Cardiac muscle cell (in vitro differentiated cells and primary cell): ENCODE results near the gene P2RY11. TPM values are rescaled to one million over a fixed set of nuclear protein-coding genes. Genes with fewer than 3 reads are reported as not detected.

ENCODE experiments used
- DNase-seq, 2 donors: peaks; one replicate each; pipeline versions ENCODE4 v3.0.0 to v3.0.0-alpha.2; 2010 to 2017; ENCODE audit warnings: low read depth in 1 of 2, low spot score in 1 of 2
- H3K27ac ChIP-seq: fragments of 200-600 bp; sonication (generic); 2 replicates; pipeline ENCODE4 v1.5.1; 2016
- H3K27me3 ChIP-seq: fragments of 200-600 bp; sonication (generic); 2 replicates; pipeline ENCODE4 v1.6.0; 2016; ENCODE audit warnings: control low read depth
- H3K36me3 ChIP-seq: fragments of 200-600 bp; sonication (generic); 2 replicates; pipeline ENCODE4 v1.5.1; 2016; ENCODE audit warnings: control low read depth
- H3K4me1 ChIP-seq: fragments of 200-600 bp; sonication (generic); 2 replicates; pipeline ENCODE4 v1.8.1; 2017; ENCODE audit warnings: low read depth, mild to moderate bottlenecking, mixed run types
- H3K4me3 ChIP-seq: fragments of 200-600 bp; sonication (generic); 2 replicates; pipeline ENCODE4 v1.5.1; 2016; ENCODE audit warnings: mild to moderate bottlenecking
- H3K9me3 ChIP-seq: fragments of 200-600 bp; sonication (generic); 2 replicates; pipeline ENCODE4 v1.5.1; 2017; ENCODE audit warnings: low read depth, mild to moderate bottlenecking, control low read depth
- polyA plus RNA-seq: library from polyadenylated mRNA; unstranded; fragments of >200 nt; fragmentation: Nextera tagmentation; extraction: Ambion mirVana; gene quantifications from 2 replicates; pipeline ENCODE4 v1.2.1, GENCODE V29; 2016
- total RNA-seq: library from RNA; depleted of rRNA; stranded (reverse); fragments of >200 nt; gene quantifications from 2 replicates; pipeline ENCODE4 v1.2.3, GENCODE V29; 2016
- TF ChIP-seq, protein P1 (sequence below): IDR thresholded peaks from 2 replicates; pipeline ENCODE4 v1.5.1; 2012; ENCODE audit warnings: low read depth, mild to moderate bottlenecking, low read length

Gene P2RY11
- total and polyA plus RNA-seq, 2 experiments from 2014 or later, result 13.7 to 14.1 TPM

DNA sequence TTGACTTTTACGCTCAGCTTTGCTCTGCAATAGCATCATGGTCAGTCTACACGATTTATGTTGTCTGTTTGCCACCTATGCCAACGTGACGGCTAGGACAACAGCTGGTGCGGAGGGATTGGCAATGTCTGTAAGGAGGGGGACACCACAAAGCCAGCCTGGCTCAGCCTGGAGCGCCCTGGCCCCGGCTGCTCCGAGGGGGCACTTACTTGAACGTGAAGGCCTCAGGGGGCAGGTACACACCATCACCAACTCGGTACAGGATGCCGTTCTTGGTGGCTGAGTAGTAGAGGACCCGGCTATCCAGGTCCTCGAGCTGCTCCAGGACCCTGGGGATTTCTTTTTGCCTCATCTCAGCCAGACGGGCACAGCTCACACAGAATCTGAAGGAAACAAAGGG is 34.6 kb downstream of the P2RY11 start:
- Histone ChIP-seq H3K27me3 (no peaks in the 10 kb centered on the region), H3K9me3 (no peaks in the 10 kb centered on the region), H3K27ac (no peak overlapping the region), H3K4me1 (no peaks in the 10 kb centered on the region), H3K4me3 (no peak overlapping the region), H3K36me3 (peaks cover 54% of the 10 kb centered on the region)
- DNase-seq, result no peak
- TF ChIP-seq, protein P1, sequence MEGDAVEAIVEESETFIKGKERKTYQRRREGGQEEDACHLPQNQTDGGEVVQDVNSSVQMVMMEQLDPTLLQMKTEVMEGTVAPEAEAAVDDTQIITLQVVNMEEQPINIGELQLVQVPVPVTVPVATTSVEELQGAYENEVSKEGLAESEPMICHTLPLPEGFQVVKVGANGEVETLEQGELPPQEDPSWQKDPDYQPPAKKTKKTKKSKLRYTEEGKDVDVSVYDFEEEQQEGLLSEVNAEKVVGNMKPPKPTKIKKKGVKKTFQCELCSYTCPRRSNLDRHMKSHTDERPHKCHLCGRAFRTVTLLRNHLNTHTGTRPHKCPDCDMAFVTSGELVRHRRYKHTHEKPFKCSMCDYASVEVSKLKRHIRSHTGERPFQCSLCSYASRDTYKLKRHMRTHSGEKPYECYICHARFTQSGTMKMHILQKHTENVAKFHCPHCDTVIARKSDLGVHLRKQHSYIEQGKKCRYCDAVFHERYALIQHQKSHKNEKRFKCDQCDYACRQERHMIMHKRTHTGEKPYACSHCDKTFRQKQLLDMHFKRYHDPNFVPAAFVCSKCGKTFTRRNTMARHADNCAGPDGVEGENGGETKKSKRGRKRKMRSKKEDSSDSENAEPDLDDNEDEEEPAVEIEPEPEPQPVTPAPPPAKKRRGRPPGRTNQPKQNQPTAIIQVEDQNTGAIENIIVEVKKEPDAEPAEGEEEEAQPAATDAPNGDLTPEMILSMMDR, result no peak

DNA sequence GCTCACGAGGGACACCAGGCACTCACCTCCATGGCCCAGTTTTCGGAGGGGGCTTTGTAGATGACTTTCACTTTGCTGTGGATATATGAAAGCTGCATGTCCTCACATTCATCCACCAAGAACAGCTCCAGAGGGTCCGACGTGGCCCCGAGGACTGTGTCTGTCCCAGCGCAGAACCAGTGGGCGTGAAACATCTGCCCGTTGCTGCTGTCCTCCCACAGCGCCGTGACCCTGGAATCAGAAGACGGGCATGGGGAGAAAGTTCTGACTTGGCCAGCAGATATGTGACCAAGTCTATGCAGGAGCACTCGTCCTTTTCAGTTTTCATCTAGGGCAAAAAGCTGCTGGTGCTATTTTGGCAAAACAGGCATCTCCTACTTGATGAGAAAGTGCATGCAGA is 37.9 kb downstream of the P2RY11 start:
- Histone ChIP-seq H3K36me3 (peaks cover 44% of the 10 kb centered on the region), H3K27me3 (no peaks in the 10 kb centered on the region), H3K4me3 (no peak overlapping the region), H3K4me1 (no peaks in the 10 kb centered on the region), H3K9me3 (no peaks in the 10 kb centered on the region), H3K27ac (no peak overlapping the region)
- DNase-seq, result no peak
- TF ChIP-seq, protein P1, result no peak

DNA sequence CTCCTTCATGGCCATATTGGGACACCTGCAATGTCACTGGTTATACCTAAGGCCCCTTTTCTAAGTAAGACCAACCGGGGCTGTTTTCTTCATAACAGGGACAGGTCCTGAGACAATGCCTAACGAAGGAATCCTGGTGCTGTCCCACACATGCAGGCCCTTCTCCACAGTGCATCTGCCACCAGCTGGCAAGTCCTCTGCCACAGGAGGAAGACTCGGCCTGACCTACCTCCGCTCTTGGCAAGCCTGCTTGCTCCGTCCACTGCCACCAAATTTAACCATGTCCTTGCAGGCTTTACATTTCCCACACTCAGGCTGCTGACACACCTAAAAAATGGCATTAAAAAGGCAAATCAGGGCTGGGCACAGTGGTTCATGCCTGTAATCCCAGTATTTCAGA is 40.0 kb downstream of the P2RY11 start:
- TF ChIP-seq, protein P1, result no peak
- H3K36me3 ChIP-seq, result peaks cover 45% of the 10 kb centered on the region

DNA sequence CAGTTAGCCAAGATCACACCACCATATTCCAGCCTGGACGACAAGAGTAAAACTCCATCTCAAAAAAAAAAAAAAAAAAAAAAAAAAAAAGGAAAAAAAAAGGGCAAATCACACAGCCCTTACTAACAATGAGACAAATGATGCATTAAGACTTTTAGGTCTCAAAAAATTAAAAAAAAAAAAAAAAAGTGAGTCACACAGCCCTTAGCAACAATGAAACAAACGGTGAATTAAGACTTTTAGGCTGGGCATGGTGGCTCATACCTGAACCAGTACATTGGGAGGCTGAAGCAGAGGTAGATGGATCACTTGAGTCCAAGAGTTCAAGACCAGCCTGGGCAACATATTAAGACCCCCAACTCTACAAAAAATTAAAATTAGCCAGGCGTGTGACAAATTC is 40.6 kb downstream of the P2RY11 start:
- Histone ChIP-seq H3K27ac (no peak overlapping the region), H3K9me3 (no peaks in the 10 kb centered on the region), H3K4me1 (no peaks in the 10 kb centered on the region), H3K27me3 (no peaks in the 10 kb centered on the region), H3K36me3 (peaks cover 48% of the 10 kb centered on the region), H3K4me3 (no peak overlapping the region)
- TF ChIP-seq, protein P1, result no peak
- DNase-seq, result no peak

More for the DNA sequence above, 40.0 kb downstream of the P2RY11 start:
- Histone ChIP-seq H3K4me1 (no peaks in the 10 kb centered on the region), H3K27ac (no peak overlapping the region), H3K9me3 (no peaks in the 10 kb centered on the region), H3K27me3 (no peaks in the 10 kb centered on the region), H3K4me3 (no peak overlapping the region)
- no peak for DNase-seq

DNA sequence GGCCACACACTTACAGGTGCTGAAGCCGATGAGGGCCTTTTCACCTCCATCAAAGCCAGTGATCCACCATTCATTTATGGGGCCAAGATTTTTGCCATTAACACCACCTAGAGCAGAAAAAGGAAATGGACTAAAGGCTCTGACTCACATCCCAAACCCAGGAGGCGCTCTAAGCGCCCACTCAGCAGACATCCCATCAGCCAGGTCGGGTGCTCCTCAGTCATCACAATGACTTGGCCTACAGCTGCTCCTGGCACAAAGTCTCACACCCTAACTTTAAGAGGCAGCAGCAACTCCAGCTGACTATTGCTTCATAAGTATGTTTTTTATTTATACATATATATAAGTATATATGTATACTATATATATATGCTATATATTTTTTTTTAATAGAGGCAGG is 44.3 kb downstream of the P2RY11 start:
- H3K27me3 ChIP-seq, result no peaks in the 10 kb centered on the region

More for the DNA sequence above, 44.3 kb downstream of the P2RY11 start:
- peaks cover 58% of the 10 kb centered on the region for H3K36me3 ChIP-seq
- TF ChIP-seq, protein P1, result peak; percentile 3
- no peak overlapping the region for H3K27ac ChIP-seq
- H3K4me1 ChIP-seq, result no peaks in the 10 kb centered on the region
- H3K9me3 ChIP-seq, result no peaks in the 10 kb centered on the region
- peak in 1 of 2 donors; percentile 8 for DNase-seq
- no peak overlapping the region for H3K4me3 ChIP-seq
